ENCODE measurements around the gene HTRA3.

DNA sequence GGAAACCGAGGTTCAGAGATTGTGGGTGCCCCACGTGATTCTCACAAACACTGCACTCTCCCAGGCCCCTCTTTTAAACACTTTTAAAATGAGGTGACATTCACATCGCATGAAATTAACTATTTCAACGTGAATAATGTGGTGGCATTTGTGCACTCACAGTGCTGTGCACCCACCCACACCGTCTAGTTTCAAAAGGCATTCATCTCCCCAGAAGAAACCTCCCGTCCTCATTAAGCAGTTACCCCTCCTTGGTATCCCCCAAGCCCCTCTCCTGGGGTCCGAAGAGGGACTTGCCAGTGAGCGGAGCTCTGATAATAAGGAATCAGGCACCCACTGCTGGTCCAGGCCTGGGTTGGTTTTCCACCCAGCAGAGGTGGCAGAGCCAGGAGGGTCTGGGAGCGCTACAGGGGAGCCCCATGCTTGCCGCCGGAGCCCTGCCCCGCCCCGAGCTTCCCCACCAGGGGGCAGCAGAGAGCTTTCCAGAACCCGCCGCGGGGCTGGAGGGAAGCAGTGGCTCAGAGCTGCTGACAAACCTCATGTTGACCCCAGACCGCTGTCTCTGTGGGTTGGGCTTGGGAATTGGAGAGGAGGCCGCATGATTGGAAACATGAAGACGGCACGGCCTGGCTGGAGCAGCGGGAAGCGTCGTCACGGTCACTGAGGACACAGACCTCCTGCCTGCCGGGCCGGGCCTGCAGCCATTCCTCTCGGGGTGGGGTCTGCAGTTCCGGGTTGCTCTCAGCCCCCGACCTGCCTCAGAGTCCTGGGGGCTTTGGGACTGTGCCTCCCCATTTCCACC, 27.5 kb upstream of the HTRA3 start:
- no peak for TF ChIP-seq POLR2AphosphoS5 (IDR thresholded peaks at IDR 0.05; ENCODE audit: borderline replicate concordance, low read depth, low read length)
- no peak for TF ChIP-seq EZH2 (IDR thresholded peaks at IDR 0.05)
- no peak for TF ChIP-seq FOXP2 (optimal IDR thresholded peaks at IDR 0.05; ENCODE audit: control extremely low read depth, extremely low read length, insufficient read depth)
